ENCODE data around the gene CCR8.

CCR8 gene

DNA sequence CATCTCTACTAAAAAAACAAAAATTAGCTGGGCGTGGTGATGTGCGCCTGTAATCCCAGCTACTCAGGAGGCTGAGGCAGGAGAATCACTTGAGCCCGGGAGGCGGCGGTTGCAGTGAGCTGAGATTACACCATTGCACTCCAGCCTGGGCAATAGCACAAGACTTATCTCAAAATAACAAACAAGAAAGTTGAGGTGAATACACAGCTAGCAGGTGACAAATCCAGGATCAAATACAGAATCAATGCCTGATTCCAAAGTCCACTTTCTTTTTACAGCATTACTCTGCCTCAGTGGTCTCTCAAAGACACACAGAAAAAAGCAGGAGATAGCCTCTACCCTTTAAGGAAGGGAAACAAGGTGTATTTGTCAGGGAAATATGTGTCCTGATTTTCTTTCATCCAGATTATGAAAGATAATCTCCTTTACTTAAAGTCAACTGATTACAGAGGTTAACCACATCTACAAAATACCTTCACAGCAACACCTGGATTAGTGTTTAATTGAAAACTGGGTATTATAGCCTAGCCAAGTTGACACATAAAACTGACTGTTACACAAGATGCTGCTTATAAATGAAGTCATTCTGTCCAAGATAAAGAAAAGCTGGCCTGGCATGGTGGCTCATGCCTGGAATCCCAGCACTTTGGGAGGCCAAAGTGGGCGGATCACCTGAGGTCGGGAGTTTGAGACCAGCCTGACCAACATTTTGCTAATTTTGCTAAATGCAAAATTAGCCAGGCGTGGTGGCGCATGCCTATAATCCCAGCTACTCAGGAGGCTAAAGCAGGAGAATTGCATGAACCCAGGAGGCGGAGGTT lies 49.7 kb downstream of the CCR8 start (continued):
- TF ChIP-seq ZNF565 (CRISPR knock-in tag; conservative IDR thresholded peaks at IDR 0.05; ENCODE audit: low read depth), result no peak
- no peak for TF ChIP-seq OSR1 (CRISPR knock-in tag; IDR thresholded peaks at IDR 0.05)
- no peak for TF ChIP-seq CSDC2 (CRISPR knock-in tag; IDR thresholded peaks at IDR 0.05)
- TF ChIP-seq TOX (CRISPR knock-in tag; IDR thresholded peaks at IDR 0.05; ENCODE audit: borderline replicate concordance), result no peak
- TF ChIP-seq PPARA (CRISPR knock-in tag; IDR thresholded peaks at IDR 0.05; ENCODE audit: borderline replicate concordance), result no peak

DNA sequence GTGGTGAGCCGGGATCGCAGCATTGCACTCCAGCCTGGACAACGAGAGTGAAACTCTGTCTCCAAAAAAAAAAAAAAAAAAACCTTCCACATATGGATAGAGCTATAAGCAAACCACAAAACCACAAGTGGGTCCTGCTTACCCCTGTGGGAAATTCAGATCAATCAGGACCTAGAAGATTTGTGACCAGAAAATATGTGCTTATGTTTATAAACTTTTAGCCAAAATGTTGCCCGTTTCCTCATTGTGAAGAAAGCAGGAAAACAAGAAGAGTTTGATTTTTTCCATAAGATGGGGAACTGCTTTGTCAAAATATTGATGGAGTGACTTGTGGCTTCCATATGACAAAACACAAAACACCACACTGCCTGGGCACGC lies 50.3 kb downstream of the CCR8 start:
- ATAC-seq, result no peak
- TF ChIP-seq OSR1 (CRISPR knock-in tag; IDR thresholded peaks at IDR 0.05), result no peak
- no peak for TF ChIP-seq ISL1 (CRISPR knock-in tag; IDR thresholded peaks at IDR 0.05)
- TF ChIP-seq, protein P1, sequence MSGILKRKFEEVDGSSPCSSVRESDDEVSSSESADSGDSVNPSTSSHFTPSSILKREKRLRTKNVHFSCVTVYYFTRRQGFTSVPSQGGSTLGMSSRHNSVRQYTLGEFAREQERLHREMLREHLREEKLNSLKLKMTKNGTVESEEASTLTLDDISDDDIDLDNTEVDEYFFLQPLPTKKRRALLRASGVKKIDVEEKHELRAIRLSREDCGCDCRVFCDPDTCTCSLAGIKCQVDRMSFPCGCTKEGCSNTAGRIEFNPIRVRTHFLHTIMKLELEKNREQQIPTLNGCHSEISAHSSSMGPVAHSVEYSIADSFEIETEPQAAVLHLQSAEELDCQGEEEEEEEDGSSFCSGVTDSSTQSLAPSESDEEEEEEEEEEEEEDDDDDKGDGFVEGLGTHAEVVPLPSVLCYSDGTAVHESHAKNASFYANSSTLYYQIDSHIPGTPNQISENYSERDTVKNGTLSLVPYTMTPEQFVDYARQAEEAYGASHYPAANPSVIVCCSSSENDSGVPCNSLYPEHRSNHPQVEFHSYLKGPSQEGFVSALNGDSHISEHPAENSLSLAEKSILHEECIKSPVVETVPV (CRISPR knock-in tag; IDR thresholded peaks at IDR 0.05), result no peak
- TF ChIP-seq, protein P2, sequence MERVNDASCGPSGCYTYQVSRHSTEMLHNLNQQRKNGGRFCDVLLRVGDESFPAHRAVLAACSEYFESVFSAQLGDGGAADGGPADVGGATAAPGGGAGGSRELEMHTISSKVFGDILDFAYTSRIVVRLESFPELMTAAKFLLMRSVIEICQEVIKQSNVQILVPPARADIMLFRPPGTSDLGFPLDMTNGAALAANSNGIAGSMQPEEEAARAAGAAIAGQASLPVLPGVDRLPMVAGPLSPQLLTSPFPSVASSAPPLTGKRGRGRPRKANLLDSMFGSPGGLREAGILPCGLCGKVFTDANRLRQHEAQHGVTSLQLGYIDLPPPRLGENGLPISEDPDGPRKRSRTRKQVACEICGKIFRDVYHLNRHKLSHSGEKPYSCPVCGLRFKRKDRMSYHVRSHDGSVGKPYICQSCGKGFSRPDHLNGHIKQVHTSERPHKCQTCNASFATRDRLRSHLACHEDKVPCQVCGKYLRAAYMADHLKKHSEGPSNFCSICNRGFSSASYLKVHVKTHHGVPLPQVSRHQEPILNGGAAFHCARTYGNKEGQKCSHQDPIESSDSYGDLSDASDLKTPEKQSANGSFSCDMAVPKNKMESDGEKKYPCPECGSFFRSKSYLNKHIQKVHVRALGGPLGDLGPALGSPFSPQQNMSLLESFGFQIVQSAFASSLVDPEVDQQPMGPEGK (CRISPR knock-in tag; IDR thresholded peaks at IDR 0.05; ENCODE audit: borderline replicate concordance), result no peak
- no peak for TF ChIP-seq TCF4 (CRISPR knock-in tag; IDR thresholded peaks at IDR 0.05; ENCODE audit: borderline replicate concordance)
- TF ChIP-seq BACH2 (CRISPR knock-in tag; IDR thresholded peaks at IDR 0.05; ENCODE audit: borderline replicate concordance), result no peak
- no peak for TF ChIP-seq CSDC2 (CRISPR knock-in tag; IDR thresholded peaks at IDR 0.05)
- TF ChIP-seq ZNF8 (CRISPR knock-in tag; IDR thresholded peaks at IDR 0.05), result no peak
- no peak for TF ChIP-seq PPARA (CRISPR knock-in tag; IDR thresholded peaks at IDR 0.05; ENCODE audit: borderline replicate concordance)
- TF ChIP-seq, protein P3, sequence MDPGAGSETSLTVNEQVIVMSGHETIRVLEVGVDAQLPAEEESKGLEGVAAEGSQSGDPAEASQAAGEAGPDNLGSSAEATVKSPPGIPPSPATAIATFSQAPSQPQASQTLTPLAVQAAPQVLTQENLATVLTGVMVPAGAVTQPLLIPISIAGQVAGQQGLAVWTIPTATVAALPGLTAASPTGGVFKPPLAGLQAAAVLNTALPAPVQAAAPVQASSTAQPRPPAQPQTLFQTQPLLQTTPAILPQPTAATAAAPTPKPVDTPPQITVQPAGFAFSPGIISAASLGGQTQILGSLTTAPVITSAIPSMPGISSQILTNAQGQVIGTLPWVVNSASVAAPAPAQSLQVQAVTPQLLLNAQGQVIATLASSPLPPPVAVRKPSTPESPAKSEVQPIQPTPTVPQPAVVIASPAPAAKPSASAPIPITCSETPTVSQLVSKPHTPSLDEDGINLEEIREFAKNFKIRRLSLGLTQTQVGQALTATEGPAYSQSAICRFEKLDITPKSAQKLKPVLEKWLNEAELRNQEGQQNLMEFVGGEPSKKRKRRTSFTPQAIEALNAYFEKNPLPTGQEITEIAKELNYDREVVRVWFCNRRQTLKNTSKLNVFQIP (CRISPR knock-in tag; IDR thresholded peaks at IDR 0.05; ENCODE audit: borderline replicate concordance, low read depth), result no peak
- no peak for TF ChIP-seq TOX (CRISPR knock-in tag; IDR thresholded peaks at IDR 0.05; ENCODE audit: borderline replicate concordance)
- no peak for TF ChIP-seq ARNTL (CRISPR knock-in tag; IDR thresholded peaks at IDR 0.05; ENCODE audit: borderline replicate concordance, low read depth)

DNA sequence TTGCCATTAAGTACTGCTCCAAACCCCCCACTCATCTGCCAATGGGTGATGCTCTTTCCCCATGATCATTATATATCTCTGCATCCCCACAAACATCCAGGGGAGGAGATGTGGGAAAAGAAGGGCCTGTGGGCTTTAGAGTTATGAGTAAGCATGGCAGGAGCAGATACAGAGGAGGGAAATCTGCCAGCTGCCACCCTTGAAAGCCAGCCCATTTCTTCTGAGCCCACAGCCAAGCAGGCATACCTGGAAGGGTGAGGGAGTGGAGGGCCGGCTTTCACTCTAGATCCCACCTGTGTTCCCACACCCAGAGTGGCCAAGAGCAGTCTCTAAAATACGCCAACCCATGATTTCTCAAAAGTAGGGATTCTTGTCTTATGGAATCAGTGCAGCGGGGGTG lies 51.9 kb downstream of the CCR8 start:
- no peak for ATAC-seq
- TF ChIP-seq TCF4 (CRISPR knock-in tag; IDR thresholded peaks at IDR 0.05; ENCODE audit: borderline replicate concordance), result no peak
- no peak for TF ChIP-seq OSR1 (CRISPR knock-in tag; IDR thresholded peaks at IDR 0.05)
- TF ChIP-seq ZNF70 (CRISPR knock-in tag; IDR thresholded peaks at IDR 0.05), result no peak
